PC-3 (cell line): Measurements from ENCODE around the gene DCP2. TPM values are rescaled to one million over a fixed set of nuclear protein-coding genes. Genes with fewer than 3 reads are reported as not detected.

ENCODE experiments used
- ATAC-seq: fragments of 200-7000 bp; cut with Tn5 transposase; 2 replicates; pipeline ENCODE4 v1.9.1; 2020; ENCODE audit warnings: mild to moderate bottlenecking, moderate library complexity
- BruUV-seq: library from RNA; stranded (reverse); fragments of 400-500 nt; replicated peaks from 2 replicates; lab custom pipeline; 2021; lab: Mats Ljungman, UMichigan
- CTCF ChIA-PET: fragments of 300-600 bp; sonication (Branson Sonifier 250); formaldehyde crosslinking; loops from one replicate; lab custom pipeline; 2022; ENCODE audit warnings: antibody characterized with exemption; lab: Charles Lee
- POLR2A ChIA-PET: fragments of 300-600 bp; sonication (Branson Sonifier 250); formaldehyde crosslinking; loops from one replicate; lab custom pipeline; 2022; ENCODE audit warnings: antibody characterized with exemption; ENCODE audit not compliant: unreplicated experiment; lab: Charles Lee
- DNase-seq: peaks from one replicate; pipeline ENCODE4 v3.0.0-alpha.2; 2015
- H2AFZ ChIP-seq: fragments of 300-600 bp; sonication (generic); 2 replicates; pipeline ENCODE4 v1.6.0; 2016; ENCODE audit warnings: antibody characterized with exemption, low read length
- H3F3A ChIP-seq: fragments of 300-600 bp; sonication (generic); one replicate; pipeline ENCODE4 v1.6.0; 2017; ENCODE audit warnings: antibody characterized with exemption, low read length, control low read depth, mild to moderate bottlenecking; ENCODE audit not compliant: unreplicated experiment
- H3K27ac ChIP-seq: fragments of 300-600 bp; sonication (generic); 2 replicates; pipeline ENCODE4 v1.5.1; 2016; ENCODE audit warnings: mild to moderate bottlenecking, low read length
- H3K27me3 ChIP-seq: fragments of 300-600 bp; sonication (generic); 2 replicates; pipeline ENCODE4 v1.6.1; 2016; ENCODE audit warnings: low read length, mixed read lengths
- H3K36me3 ChIP-seq: fragments of 300-600 bp; sonication (generic); 2 replicates; pipeline ENCODE4 v1.6.1; 2016; ENCODE audit warnings: low read depth, mixed run types, low read length, mixed read lengths
- H3K4me1 ChIP-seq: fragments of 300-600 bp; sonication (generic); 2 replicates; pipeline ENCODE4 v1.5.1; 2016; ENCODE audit warnings: low read length; ENCODE audit not compliant: insufficient read depth
- H3K4me2 ChIP-seq: fragments of 300-600 bp; sonication (generic); 2 replicates; pipeline ENCODE4 v1.6.0; 2016; ENCODE audit warnings: low read length
- H3K4me3 ChIP-seq: fragments of 300-600 bp; sonication (generic); 2 replicates; pipeline ENCODE4 v1.5.1; 2016; ENCODE audit warnings: mild to moderate bottlenecking, low read length, mixed read lengths
- H3K79me2 ChIP-seq: fragments of 300-600 bp; sonication (generic); 2 replicates; pipeline ENCODE4 v1.6.1; 2017; ENCODE audit warnings: low read length, mixed read lengths
- H3K9ac ChIP-seq: fragments of 300-600 bp; sonication (generic); 2 replicates; pipeline ENCODE4 v1.6.0; 2016; ENCODE audit warnings: mild to moderate bottlenecking, low read length
- H3K9me2 ChIP-seq: fragments of 300-600 bp; sonication (generic); replicated peaks from 2 replicates; pipeline ENCODE4 v1.6.1; 2016; ENCODE audit warnings: mixed run types, low read length, mixed read lengths
- H3K9me3 ChIP-seq: fragments of 300-600 bp; sonication (generic); 2 replicates; pipeline ENCODE4 v1.6.1; 2016; ENCODE audit warnings: low read length, mixed read lengths
- H4K20me1 ChIP-seq: fragments of 300-600 bp; sonication (generic); 2 replicates; pipeline ENCODE4 v1.6.1; 2016; ENCODE audit warnings: low read length, mixed read lengths
- EZH2 ChIP-seq: fragments of 300-600 bp; sonication (generic); IDR thresholded peaks from one replicate; pipeline ENCODE4 v1.6.1; 2017; ENCODE audit warnings: antibody characterized with exemption, mild to moderate bottlenecking, low read length; ENCODE audit not compliant: unreplicated experiment
- EZH2phosphoT487 ChIP-seq: fragments of 300-600 bp; sonication (generic); IDR thresholded peaks from 2 replicates; pipeline ENCODE4 v1.6.1; 2018; ENCODE audit warnings: mild to moderate bottlenecking, antibody characterized with exemption, low read length, borderline replicate concordance
- intact Hi-C: fragments of 100-400 bp; cut with micrococcal nuclease; formaldehyde crosslinking; loops from 2 replicates; pipeline ENCODE4 v1.9.0; 2023
- total RNA-seq: library from RNA; depleted of rRNA; stranded (reverse); fragments of >200 nt; gene quantifications from 2 replicates; pipeline ENCODE4 v1.2.3, GENCODE V29; 2014
- TF ChIP-seq, protein P1 (sequence below): fragments of 300-600 bp; sonication (generic); conservative IDR thresholded peaks from 2 replicates; pipeline ENCODE4 v1.5.1; 2017; ENCODE audit warnings: antibody characterized with exemption, low read depth, mild to moderate bottlenecking, low read length

Gene DCP2
- total RNA-seq, 1 experiment from 2014 or later = 33.6 TPM

DNA sequence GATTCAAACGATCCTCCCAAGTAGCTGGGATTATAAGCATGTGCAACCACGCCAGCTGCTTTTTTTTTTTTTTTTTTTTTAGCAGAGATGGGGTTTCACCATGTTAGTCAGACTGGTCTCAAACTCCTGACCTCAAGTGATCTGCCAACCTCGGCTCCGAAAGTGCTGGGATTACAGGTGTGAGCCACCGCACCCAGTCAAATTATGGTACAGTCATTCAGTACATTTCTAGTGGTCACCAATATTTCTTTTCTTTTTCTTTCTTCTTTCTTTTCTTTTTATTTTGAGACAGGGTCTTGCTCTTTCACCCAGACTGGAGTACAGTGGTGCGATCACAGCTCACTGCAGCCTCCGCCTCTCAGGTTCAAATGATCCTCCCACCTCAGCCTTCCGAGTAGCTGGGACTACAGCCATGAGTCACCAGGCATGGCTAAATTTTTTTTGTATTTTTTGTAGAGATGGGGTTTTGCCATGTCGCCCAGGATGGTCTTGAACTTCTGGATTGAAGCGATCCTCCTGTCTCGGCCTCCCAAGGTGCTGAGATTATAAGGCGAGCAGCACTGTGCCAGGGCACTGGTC, 25.4 kb upstream of the DCP2 start:
- no peaks in the 10 kb centered on the region for H4K20me1 ChIP-seq
- H3K36me3 ChIP-seq = no peaks in the 10 kb centered on the region
- no peak for ATAC-seq
- no peak for DNase-seq
- intact Hi-C loops = no loop called here
- no peaks in the 10 kb centered on the region for H3F3A ChIP-seq
- H3K9ac ChIP-seq = no peak overlapping the region
- H3K4me2 ChIP-seq = no peak overlapping the region
- H3K9me3 ChIP-seq = no peaks in the 10 kb centered on the region
- ChIA-PET CTCF (interaction anchor here (0.6 kb wide), 1 partner anchor 28 kb away, joined by 3 read pairs; no protein-coding TSS in a partner anchor), POLR2A (no interaction called here)
- H3K9me2 ChIP-seq = no peaks in the 10 kb centered on the region
- no peaks in the 10 kb centered on the region for H3K79me2 ChIP-seq
- TF ChIP-seq, protein P1, sequence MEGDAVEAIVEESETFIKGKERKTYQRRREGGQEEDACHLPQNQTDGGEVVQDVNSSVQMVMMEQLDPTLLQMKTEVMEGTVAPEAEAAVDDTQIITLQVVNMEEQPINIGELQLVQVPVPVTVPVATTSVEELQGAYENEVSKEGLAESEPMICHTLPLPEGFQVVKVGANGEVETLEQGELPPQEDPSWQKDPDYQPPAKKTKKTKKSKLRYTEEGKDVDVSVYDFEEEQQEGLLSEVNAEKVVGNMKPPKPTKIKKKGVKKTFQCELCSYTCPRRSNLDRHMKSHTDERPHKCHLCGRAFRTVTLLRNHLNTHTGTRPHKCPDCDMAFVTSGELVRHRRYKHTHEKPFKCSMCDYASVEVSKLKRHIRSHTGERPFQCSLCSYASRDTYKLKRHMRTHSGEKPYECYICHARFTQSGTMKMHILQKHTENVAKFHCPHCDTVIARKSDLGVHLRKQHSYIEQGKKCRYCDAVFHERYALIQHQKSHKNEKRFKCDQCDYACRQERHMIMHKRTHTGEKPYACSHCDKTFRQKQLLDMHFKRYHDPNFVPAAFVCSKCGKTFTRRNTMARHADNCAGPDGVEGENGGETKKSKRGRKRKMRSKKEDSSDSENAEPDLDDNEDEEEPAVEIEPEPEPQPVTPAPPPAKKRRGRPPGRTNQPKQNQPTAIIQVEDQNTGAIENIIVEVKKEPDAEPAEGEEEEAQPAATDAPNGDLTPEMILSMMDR = no peak
- TF ChIP-seq EZH2phosphoT487 (no peak), EZH2 (no peak)
- H3K4me1 ChIP-seq = no peaks in the 10 kb centered on the region
- H2AFZ ChIP-seq = no peak overlapping the region
- no peaks in the 10 kb centered on the region for H3K27me3 ChIP-seq
- BruUV-seq = no TSS peak
- H3K4me3 ChIP-seq = no peak overlapping the region
- no peak overlapping the region for H3K27ac ChIP-seq

DNA sequence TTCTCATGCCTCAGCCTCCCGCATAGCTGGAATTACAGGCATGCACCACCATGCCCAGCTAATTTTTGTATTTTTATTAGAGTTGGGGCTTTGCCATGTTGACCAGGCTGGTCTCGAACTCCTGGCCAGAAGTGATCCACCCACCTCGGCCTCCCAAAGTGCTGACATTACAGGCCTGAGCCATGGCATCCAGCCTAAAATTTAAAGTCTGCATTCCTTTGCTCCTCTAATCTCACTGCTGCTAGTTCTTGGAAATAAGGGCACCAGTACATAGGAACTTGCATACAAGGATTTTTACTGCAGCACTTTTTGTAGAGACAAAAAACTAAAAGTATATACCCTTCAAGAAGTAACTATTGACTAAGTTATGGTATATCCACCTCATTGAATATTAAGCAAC, 20.0 kb upstream of the DCP2 start:
- no peaks in the 10 kb centered on the region for H4K20me1 ChIP-seq
- POLR2A ChIA-PET = no interaction called here

More for the DNA sequence above, 20.0 kb upstream of the DCP2 start:
- Histone ChIP-seq H3K4me1 (peaks cover 45% of the 10 kb centered on the region), H3K4me3 (no peak overlapping the region), H3K36me3 (no peaks in the 10 kb centered on the region), H3K9ac (no peak overlapping the region), H3K4me2 (no peak overlapping the region), H3K27me3 (no peaks in the 10 kb centered on the region), H3F3A (peaks cover 12% of the 10 kb centered on the region), H3K9me2 (no peaks in the 10 kb centered on the region), H3K79me2 (no peaks in the 10 kb centered on the region), H2AFZ (no peak overlapping the region), H3K9me3 (no peaks in the 10 kb centered on the region), H3K27ac (no peak overlapping the region)
- ATAC-seq (no peak), DNase-seq (no peak)
- no TSS peak for BruUV-seq
- TF ChIP-seq EZH2phosphoT487 (no peak), EZH2 (no peak)
- TF ChIP-seq, protein P1 = no peak
- intact Hi-C loops = loop anchor here (2.0 kb wide), 1 partner anchor 20 kb away; no protein-coding TSS in a partner anchor
- CTCF ChIA-PET = no interaction called here
